SU-DHL-6 (cell line): ENCODE measurements around the gene IL13.

Source experiments
- CTCF ChIP-seq: fragments of 200-600 bp; sonication (generic); IDR thresholded peaks from one replicate; pipeline ENCODE4 v1.5.1; 2017; ENCODE audit warnings: antibody characterized with exemption, mild to moderate bottlenecking, low read length, moderate library complexity; ENCODE audit not compliant: insufficient read depth, poor library complexity, severe bottlenecking
- EZH2phosphoT487 ChIP-seq: fragments of 200-600 bp; sonication (generic), shearing (Covaris generic); conservative IDR thresholded peaks from 2 replicates; pipeline ENCODE4 v1.6.1; 2018; ENCODE audit warnings: mild to moderate bottlenecking, antibody characterized with exemption, low read length, moderate library complexity, mixed read lengths

GRCh38 chr5:132668706-132669454, 10.9 kb downstream of the IL13 start:
- TF ChIP-seq CTCF: no peak
- TF ChIP-seq EZH2phosphoT487: no peak
